CD14-positive monocyte (primary cell): ENCODE measurements around the gene ETS1. TPM values are rescaled to one million over a fixed set of nuclear protein-coding genes. Genes with fewer than 3 reads are reported as not detected.

Experiments used
- DNase-seq, 3 donors: peaks; one replicate each; pipeline ENCODE4 v3.0.0-alpha.2; 2011 to 2022
- H2AFZ ChIP-seq: 2 replicates; pipeline ENCODE4 v1.6.0; 2012; ENCODE audit warnings: mild to moderate bottlenecking, low read depth, low read length, inconsistent platforms; ENCODE audit not compliant: insufficient read depth, poor library complexity, severe bottlenecking
- H3K27ac ChIP-seq, 2 donors: 1 replicate in 1 of 2; 2 replicates in 1 of 2; pipeline ENCODE4 v1.5.1; 2012 to 2013; ENCODE audit warnings: low read length in 2 of 2, control low read depth in 1 of 2, inconsistent platforms in 1 of 2, low read depth in 1 of 2, mild to moderate bottlenecking in 1 of 2
- H3K27me3 ChIP-seq, 2 donors: one replicate each; pipeline versions ENCODE4 v1.6.0 to v1.6.1; 2011 to 2013; ENCODE audit warnings: low read length in 2 of 2; ENCODE audit not compliant: control insufficient read depth in 2 of 2, insufficient read depth in 2 of 2
- H3K36me3 ChIP-seq, 2 donors: replicated peaks in 1 of 2; 1 replicate in 1 of 2; 2 replicates in 1 of 2; pipeline versions ENCODE4 v1.5.1 to v1.6.1; 2012 to 2013; ENCODE audit warnings: low read length in 2 of 2, control low read depth in 1 of 2, inconsistent platforms in 1 of 2, mild to moderate bottlenecking in 1 of 2; ENCODE audit not compliant: insufficient read depth in 2 of 2, control insufficient read depth in 1 of 2
- H3K4me1 ChIP-seq, 2 donors: 1 replicate in 1 of 2; 2 replicates in 1 of 2; pipeline versions ENCODE4 v1.5.1 to v1.6.1; 2012 to 2013; ENCODE audit warnings: low read length in 2 of 2, control low read depth in 1 of 2, inconsistent platforms in 1 of 2, mild to moderate bottlenecking in 1 of 2, moderate library complexity in 1 of 2; ENCODE audit not compliant: insufficient read depth in 2 of 2, control insufficient read depth in 1 of 2
- H3K4me2 ChIP-seq: replicated peaks from 2 replicates; pipeline ENCODE3; 2012; ENCODE audit warnings: low read length, moderate library complexity, mild to moderate bottlenecking; ENCODE audit not compliant: poor library complexity, severe bottlenecking; ENCODE audit errors: extremely low read depth
- H3K4me3 ChIP-seq, 3 experiments: fragments of 200-600 bp in 1 of 3; sonication (generic) in 1 of 3; replicated peaks in 1 of 3; 1 replicate in 2 of 3; 2 replicates in 1 of 3; pipeline ENCODE4 v1.5.1; 2011 to 2013; ENCODE audit warnings: low read length in 3 of 3, mild to moderate bottlenecking in 3 of 3, control low read depth in 2 of 3, low read depth in 2 of 3, inconsistent platforms in 1 of 3, moderate library complexity in 1 of 3
- H3K79me2 ChIP-seq: 2 replicates; pipeline ENCODE4 v1.6.0; 2012; ENCODE audit warnings: mild to moderate bottlenecking, control low read depth, inconsistent platforms, low read length, moderate library complexity; ENCODE audit not compliant: insufficient read depth
- H3K9ac ChIP-seq: 2 replicates; pipeline ENCODE4 v1.6.0; 2017; ENCODE audit warnings: low read length, mild to moderate bottlenecking; ENCODE audit not compliant: insufficient read depth, poor library complexity, severe bottlenecking
- H3K9me3 ChIP-seq, 2 donors: replicated peaks in 1 of 2; 1 replicate in 1 of 2; 2 replicates in 1 of 2; pipeline versions ENCODE4 v1.5.1 to v1.6.1; 2012 to 2013; ENCODE audit warnings: low read length in 2 of 2, control low read depth in 1 of 2; ENCODE audit not compliant: control insufficient read depth in 1 of 2, insufficient read depth in 1 of 2
- H4K20me1 ChIP-seq: 2 replicates; pipeline ENCODE4 v1.6.0; 2012; ENCODE audit warnings: mild to moderate bottlenecking, low read length, control low read depth, moderate library complexity; ENCODE audit not compliant: insufficient read depth
- H3K27ac Mint-ChIP-seq, 7 donors: one replicate each; pipeline ENCODE4 v1.8.0; 2020; ENCODE audit warnings: mild to moderate bottlenecking in 7 of 7, mixed read lengths in 7 of 7, moderate library complexity in 6 of 7, inconsistent platforms in 2 of 7
- H3K27me3 Mint-ChIP-seq, 3 donors: one replicate each; pipeline ENCODE4 v1.8.0; 2021 to 2022; ENCODE audit warnings: low read depth in 3 of 3, mild to moderate bottlenecking in 3 of 3, mixed read lengths in 3 of 3, moderate library complexity in 3 of 3, inconsistent platforms in 1 of 3
- H3K36me3 Mint-ChIP-seq, 2 donors: one replicate each; pipeline ENCODE4 v1.8.0; 2020; ENCODE audit warnings: mixed read lengths in 2 of 2, inconsistent platforms in 1 of 2, mild to moderate bottlenecking in 1 of 2
- H3K4me1 Mint-ChIP-seq: one replicate; pipeline ENCODE4 v1.8.0; 2020; ENCODE audit warnings: mild to moderate bottlenecking, mixed read lengths
- H3K4me3 Mint-ChIP-seq, 2 donors: one replicate each; pipeline ENCODE4 v1.8.0; 2020; ENCODE audit warnings: mild to moderate bottlenecking in 2 of 2, mixed read lengths in 2 of 2, moderate library complexity in 1 of 2
- H3K9me3 Mint-ChIP-seq, 7 donors: one replicate each; pipeline ENCODE4 v1.8.0; 2020 to 2022; ENCODE audit warnings: mixed read lengths in 7 of 7, mild to moderate bottlenecking in 6 of 7, moderate library complexity in 6 of 7, inconsistent platforms in 2 of 7
- CTCF ChIP-seq: fragments of 200-600 bp; IDR thresholded peaks from one replicate; pipeline ENCODE4 v1.8.0; 2022; ENCODE audit warnings: antibody characterized with exemption, mild to moderate bottlenecking
- WGBS: methylation state at CpG from one replicate; pipeline ENCODE4 v1.1.5; 2013; ENCODE audit warnings: missing lambda C conversion rate; ENCODE audit not compliant: insufficient coverage; 5-methylcytosine and 5-hydroxymethylcytosine counted together
- intact Hi-C, 2 donors: fragments of 100-400 bp; cut with micrococcal nuclease; formaldehyde crosslinking; loops; one replicate each; pipeline versions ENCODE4 v1.15.0 to v1.15.1; 2023
- polyA plus RNA-seq, 3 donors: library from polyadenylated mRNA; depleted of rRNA in 1 of 3; unstranded in 2 of 3; stranded (reverse) in 1 of 3; fragments of 300-500 nt in 2 of 3; fragments of >200 nt in 1 of 3; fragmentation: Illumina TruSeq in 2 of 3; gene quantifications; 1 replicate in 2 of 3; 2 replicates in 1 of 3; pipeline ENCODE4 v1.2.3, GENCODE V29; 2012 to 2021

Gene ETS1
- polyA plus RNA-seq, 3 donors = 0.67 to 1.6 (median 1.6) TPM

- peaks cover 52% of the 10 kb centered on the region for H3K4me1 Mint-ChIP-seq
- DNase-seq = no peak
- Histone ChIP-seq H3K4me1 (peaks cover 0 to 33% of the 10 kb centered on the region in 2 donors), H3K79me2 (no peaks in the 10 kb centered on the region), H2AFZ (no peak overlapping the region), H3K9me3 (no peaks in the 10 kb centered on the region), H3K36me3 (peaks cover 0 to 5% of the 10 kb centered on the region in 2 donors), H3K27me3 (no peaks in the 10 kb centered on the region), H3K9ac (no peak overlapping the region), H3K27ac (no peak overlapping the region), H3K4me2 (no peak overlapping the region), H3K4me3 (no peak overlapping the region), H4K20me1 (no peaks in the 10 kb centered on the region)
- WGBS = 77% methylated on average over 5 of the region's 5 CpGs
- no peak overlapping the region for H3K4me3 Mint-ChIP-seq
- intact Hi-C loops = no loop called here
- H3K36me3 Mint-ChIP-seq = peaks cover 5 to 14% of the 10 kb centered on the region in 2 donors
- H3K27ac Mint-ChIP-seq = no peak overlapping the region
- no peak for TF ChIP-seq CTCF
- peaks cover 0 to 2% (median 0%) of the 10 kb centered on the region in 7 donors for H3K9me3 Mint-ChIP-seq
- peaks cover 0 to 2% (median 0%) of the 10 kb centered on the region in 3 donors for H3K27me3 Mint-ChIP-seq
Measured at GRCh38 chr11:128492903-128493569, 94.3 kb downstream of the ETS1 start.

DNA sequence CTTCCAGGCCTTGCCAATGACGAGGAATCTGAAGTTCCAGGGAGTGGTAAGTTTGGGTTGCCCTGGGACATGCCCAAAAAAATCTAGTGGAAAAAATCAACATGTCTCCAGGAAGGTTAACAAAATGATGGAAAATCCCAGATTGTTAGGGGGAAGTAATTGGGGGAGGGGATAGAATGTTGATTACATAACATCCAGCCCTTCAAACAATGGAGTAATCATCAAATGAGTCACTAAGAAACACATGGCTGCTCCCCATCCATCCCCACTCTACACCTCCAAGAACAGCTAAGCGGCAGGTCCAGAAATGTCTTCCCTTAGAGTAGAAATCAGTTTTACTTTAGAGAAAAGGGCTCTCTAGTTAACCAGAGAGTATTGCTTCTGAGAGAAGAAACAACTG is 94.9 kb downstream of the ETS1 start:
- H3K79me2 ChIP-seq = no peaks in the 10 kb centered on the region
- H3K4me1 ChIP-seq = peaks cover 0 to 32% of the 10 kb centered on the region in 2 donors
- peak in 1 of 3 donors; percentile 51 for DNase-seq
- no peak overlapping the region for H3K4me3 Mint-ChIP-seq
- H3K4me1 Mint-ChIP-seq = peaks cover 47% of the 10 kb centered on the region
- TF ChIP-seq CTCF = no peak
- no peak overlapping the region for H3K4me3 ChIP-seq
- WGBS = 100% methylated on average over 1 of the region's 2 CpGs
- H3K9me3 Mint-ChIP-seq = peaks cover 0 to 2% (median 0%) of the 10 kb centered on the region in 7 donors
- H3K27ac ChIP-seq = no peak overlapping the region
- intact Hi-C loops = no loop called here
- H3K4me2 ChIP-seq = no peak overlapping the region
- H2AFZ ChIP-seq = no peak overlapping the region
- H3K27me3 Mint-ChIP-seq = peaks cover 0 to 2% (median 0%) of the 10 kb centered on the region in 3 donors
- no peaks in the 10 kb centered on the region for H3K27me3 ChIP-seq
- H4K20me1 ChIP-seq = no peaks in the 10 kb centered on the region
- peaks cover 5 to 14% of the 10 kb centered on the region in 2 donors for H3K36me3 Mint-ChIP-seq
- H3K9ac ChIP-seq = no peak overlapping the region
- H3K9me3 ChIP-seq = no peaks in the 10 kb centered on the region
- peak overlapping the region in 1 of 7 donors; percentile 43 for H3K27ac Mint-ChIP-seq
- H3K36me3 ChIP-seq = peaks cover 0 to 5% of the 10 kb centered on the region in 2 donors
